SK-N-MC (cell line): Measurements from ENCODE around the gene CNOT11.
"Not testable (repeated sequence)": the region's sequence is repeated elsewhere in the genome, so short reads cannot be mapped to it uniquely, and the experiment has no call there.

Source experiments
- EZH2 ChIP-seq: fragments of 200-600 bp; sonication (generic); IDR thresholded peaks from one replicate; pipeline ENCODE4 v1.6.1; 2017; ENCODE audit warnings: antibody characterized with exemption
- FOXP2 ChIP-seq: optimal IDR thresholded peaks from 2 replicates; pipeline ENCODE3; 2011; ENCODE audit warnings: mild to moderate bottlenecking, moderate library complexity; ENCODE audit not compliant: insufficient read depth; ENCODE audit errors: extremely low read length, control extremely low read depth
- POLR2AphosphoS5 ChIP-seq: IDR thresholded peaks from 2 replicates; pipeline ENCODE4 v1.6.1; 2012; ENCODE audit warnings: mild to moderate bottlenecking, low read depth, low read length, borderline replicate concordance

DNA sequence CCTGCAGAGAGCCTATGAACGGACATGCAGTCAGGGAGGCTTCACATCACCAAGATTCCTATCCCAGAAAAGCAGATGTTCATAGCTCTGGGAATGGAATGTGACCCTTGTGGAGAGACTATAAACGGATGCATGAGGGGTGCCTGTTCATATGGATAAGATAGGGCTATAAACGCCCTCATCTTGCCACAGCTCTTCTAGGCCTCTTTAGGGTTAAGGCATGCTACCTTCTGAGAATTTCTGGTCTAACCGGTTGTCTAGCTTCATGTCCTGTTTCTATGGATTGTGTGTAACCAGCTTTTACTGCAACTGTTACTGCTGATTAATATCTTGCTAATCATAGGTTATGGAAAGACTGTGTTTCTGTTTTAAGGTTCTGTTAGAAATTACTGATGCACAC lies 8.3 kb upstream of the CNOT11 start:
- not testable (repeated sequence) for TF ChIP-seq EZH2, FOXP2, POLR2AphosphoS5
